Measurements from ENCODE around the gene USH1C. TPM values are rescaled to one million over a fixed set of nuclear protein-coding genes. Genes with fewer than 3 reads are reported as not detected.

Gene USH1C
- total RNA-seq, 4 donors from 2014 or later: not detected

- 81 to 85% methylated on average over 14 of the region's 14 CpGs for WGBS, 2 donors
- TF ChIP-seq EP300 (IDR thresholded peaks at IDR 0.05) (no peak), CTCF (IDR thresholded peaks at IDR 0.05) (no peak), POLR2A (IDR thresholded peaks at IDR 0.05) (no peak)
- no peaks in the 10 kb centered on the region for H3K4me1 ChIP-seq
- H3K4me3 ChIP-seq: no peak overlapping the region
- no peak overlapping the region for H3K27ac ChIP-seq
- no peaks in the 10 kb centered on the region for H3K27me3 ChIP-seq
- no peaks in the 10 kb centered on the region for H3K9me3 ChIP-seq
- DNase-seq (ENCODE audit: low spot score in 2 of 2): no peak
- H3K36me3 ChIP-seq: no peaks in the 10 kb centered on the region
Observed at GRCh38 chr11:17571431-17572358, 27.5 kb upstream of the USH1C start.

DNA sequence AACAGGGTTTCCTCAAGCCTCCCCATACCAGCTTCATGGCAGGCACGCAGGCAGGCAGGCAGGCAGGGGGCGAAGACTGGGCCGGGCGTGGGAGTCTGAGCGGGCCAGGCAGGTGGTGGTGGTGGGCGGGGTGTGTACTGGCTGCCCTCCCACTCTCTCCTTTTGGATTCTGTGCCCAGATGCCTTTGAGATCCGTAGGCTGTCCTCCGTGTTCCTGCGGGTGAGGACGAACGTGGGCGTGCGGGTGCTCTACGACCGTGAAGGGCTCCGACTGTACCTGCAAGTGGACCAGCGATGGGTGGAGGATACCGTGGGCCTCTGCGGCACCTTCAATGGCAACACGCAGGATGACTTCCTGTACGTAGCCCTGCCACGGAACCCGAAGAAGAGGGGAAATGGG, 25.8 kb upstream of the USH1C start:
- Histone ChIP-seq H3K4me3 (no peak overlapping the region), H3K9me3 (no peaks in the 10 kb centered on the region), H3K27ac (no peak overlapping the region), H3K27me3 (no peaks in the 10 kb centered on the region), H3K4me1 (no peaks in the 10 kb centered on the region), H3K36me3 (no peaks in the 10 kb centered on the region)
- WGBS, 2 donors: 84 to 88% methylated on average over 23 of the region's 23 CpGs
- no peak for DNase-seq (ENCODE audit: low spot score in 2 of 2)
- TF ChIP-seq POLR2A (IDR thresholded peaks at IDR 0.05) (no peak), EP300 (IDR thresholded peaks at IDR 0.05) (no peak), CTCF (IDR thresholded peaks at IDR 0.05) (no peak)

- no peaks in the 10 kb centered on the region for H3K9me3 ChIP-seq
- no peaks in the 10 kb centered on the region for H3K36me3 ChIP-seq
- H3K27ac ChIP-seq: no peak overlapping the region
- no peak overlapping the region for H3K4me3 ChIP-seq
- no peaks in the 10 kb centered on the region for H3K27me3 ChIP-seq
- no peak for DNase-seq (ENCODE audit: low spot score in 2 of 2)
- H3K4me1 ChIP-seq: no peaks in the 10 kb centered on the region
- TF ChIP-seq POLR2A (IDR thresholded peaks at IDR 0.05) (no peak), CTCF (IDR thresholded peaks at IDR 0.05) (no peak), EP300 (IDR thresholded peaks at IDR 0.05) (no peak)
- 74 to 85% methylated on average over 4 of the region's 4 CpGs for WGBS, 2 donors
Observed at GRCh38 chr11:17568944-17569343, 24.7 kb upstream of the USH1C start.

DNA sequence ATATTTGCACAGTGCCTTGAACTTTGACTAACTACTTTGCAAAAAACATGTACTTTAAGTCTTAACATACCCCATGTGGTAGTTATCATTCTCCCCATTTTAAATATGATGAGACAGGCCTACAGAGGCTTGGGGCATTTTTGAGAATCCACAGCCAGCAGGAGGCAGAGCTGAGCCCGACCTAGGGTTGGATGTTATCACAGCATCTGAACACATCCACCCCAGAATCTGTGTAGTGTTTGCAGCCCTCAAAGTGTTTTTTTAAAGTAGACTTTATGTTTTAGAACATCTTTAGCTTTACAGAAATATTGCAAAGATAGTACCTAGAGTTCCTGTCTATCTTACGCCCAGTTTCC, 20.4 kb upstream of the USH1C start:
- Histone ChIP-seq H3K27ac (no peak overlapping the region), H3K9me3 (no peaks in the 10 kb centered on the region), H3K4me1 (no peaks in the 10 kb centered on the region), H3K4me3 (no peak overlapping the region), H3K27me3 (no peaks in the 10 kb centered on the region), H3K36me3 (no peaks in the 10 kb centered on the region)
- no peak for DNase-seq (ENCODE audit: low spot score in 2 of 2)
- 53 to 61% methylated on average over 2 of the region's 2 CpGs for WGBS, 2 donors
- TF ChIP-seq CTCF (IDR thresholded peaks at IDR 0.05) (no peak), POLR2A (IDR thresholded peaks at IDR 0.05) (no peak), EP300 (IDR thresholded peaks at IDR 0.05) (no peak)

DNA sequence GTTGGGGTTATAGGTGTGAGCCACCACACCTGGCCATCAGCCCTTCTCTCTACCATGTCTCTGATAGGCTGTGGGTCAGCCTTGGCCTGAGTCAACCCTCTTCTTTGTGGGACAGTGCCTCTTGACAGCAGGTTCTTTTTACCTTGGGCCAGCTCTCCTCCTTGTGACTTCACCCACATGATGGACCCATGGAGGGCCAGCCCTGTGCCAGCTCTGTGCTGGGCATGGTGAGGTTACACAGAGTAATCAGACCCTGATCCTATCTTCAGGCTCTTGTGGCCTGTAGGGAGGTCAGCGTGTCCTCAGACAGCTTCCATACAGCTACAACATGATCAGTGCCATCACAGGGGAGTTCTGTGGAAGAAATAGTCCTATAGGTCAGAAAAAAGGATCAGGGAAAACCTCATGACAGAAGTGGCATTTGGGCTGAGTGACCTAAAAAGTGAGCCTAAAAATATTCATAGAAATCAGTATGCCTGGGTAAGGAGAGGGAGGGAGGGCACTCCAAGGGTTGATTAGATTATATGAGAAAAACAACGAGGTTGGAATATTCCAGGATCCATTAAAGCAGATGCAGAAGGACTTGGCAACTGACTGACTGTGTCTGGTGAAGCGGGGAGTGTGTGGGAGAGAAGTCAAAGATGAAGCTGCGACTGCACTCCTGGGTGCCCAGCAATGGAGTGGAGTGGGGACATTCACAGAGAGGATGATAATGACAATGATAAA, 19.9 kb upstream of the USH1C start:
- H3K4me1 ChIP-seq: no peaks in the 10 kb centered on the region
- H3K4me3 ChIP-seq: no peak overlapping the region
- no peaks in the 10 kb centered on the region for H3K36me3 ChIP-seq
- no peaks in the 10 kb centered on the region for H3K27me3 ChIP-seq
- H3K27ac ChIP-seq: no peak overlapping the region
- DNase-seq (ENCODE audit: low spot score in 2 of 2): no peak
- 77 to 78% methylated on average over 4 of the region's 4 CpGs for WGBS, 2 donors
- H3K9me3 ChIP-seq: no peaks in the 10 kb centered on the region
- TF ChIP-seq EP300 (IDR thresholded peaks at IDR 0.05) (no peak), CTCF (IDR thresholded peaks at IDR 0.05) (no peak)

Data from tibial nerve (tissue), 4 donors.